ENCODE data around the gene CDA.

The CDA gene

DNA sequence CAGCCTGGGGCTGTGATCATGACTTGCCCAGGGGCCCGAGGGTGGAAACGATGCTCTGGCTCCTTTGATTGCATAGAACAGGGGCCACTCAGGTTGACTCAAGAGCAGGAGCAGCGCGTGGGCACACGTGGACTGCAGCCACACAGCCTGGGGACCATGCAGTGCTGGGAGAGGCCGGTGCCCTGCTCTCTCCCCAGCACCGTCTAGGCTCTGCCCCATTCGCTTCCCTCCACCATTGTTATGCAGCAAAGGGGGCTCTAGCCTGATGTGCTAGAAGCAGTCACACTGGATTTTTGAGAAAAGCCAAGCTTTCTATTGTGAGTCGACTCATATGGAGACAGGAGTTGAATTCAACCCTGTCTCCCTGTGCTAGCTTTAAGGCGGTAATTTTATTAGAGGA lies 53.1 kb downstream of the CDA start:
- in situ Hi-C loops (cut with HindIII; ENCODE audit: low sequenced_read_pairs), result no loop called here

GRCh38 chr1:20643080-20643479 lies 54.2 kb downstream of the CDA start:
- in situ Hi-C loops (cut with HindIII; ENCODE audit: low sequenced_read_pairs), result no loop called here
- no peak overlapping the region for H3K4me3 ChIP-seq (ENCODE audit: low read depth, low read length)
- no peak for TF ChIP-seq CTCF (IDR thresholded peaks at IDR 0.05; ENCODE audit: low read depth, low read length)
- no peak for DNase-seq (ENCODE audit: low read depth, low spot score)

More for the DNA sequence above, 53.1 kb downstream of the CDA start:
- no peak for TF ChIP-seq CTCF (IDR thresholded peaks at IDR 0.05; ENCODE audit: low read depth, low read length)
- DNase-seq (ENCODE audit: low read depth, low spot score), result no peak
- H3K4me3 ChIP-seq (ENCODE audit: low read depth, low read length), result no peak overlapping the region

- in situ Hi-C loops (cut with HindIII; ENCODE audit: low sequenced_read_pairs), result no loop called here
- H3K4me3 ChIP-seq (ENCODE audit: low read depth, low read length), result no peak overlapping the region
- TF ChIP-seq CTCF (IDR thresholded peaks at IDR 0.05; ENCODE audit: low read depth, low read length), result no peak
- no peak for DNase-seq (ENCODE audit: low read depth, low spot score)
Observed at GRCh38 chr1:20644416-20644815, 55.5 kb downstream of the CDA start.

- DNase-seq (ENCODE audit: low read depth, low spot score), result no peak
- no peak for TF ChIP-seq CTCF (IDR thresholded peaks at IDR 0.05; ENCODE audit: low read depth, low read length)
- H3K4me3 ChIP-seq (ENCODE audit: low read depth, low read length), result no peak overlapping the region
- in situ Hi-C loops (cut with HindIII; ENCODE audit: low sequenced_read_pairs), result no loop called here
Observed at GRCh38 chr1:20645414-20645813, 56.5 kb downstream of the CDA start.

- no peak overlapping the region for H3K4me3 ChIP-seq (ENCODE audit: low read depth, low read length)
- in situ Hi-C loops (cut with HindIII; ENCODE audit: low sequenced_read_pairs), result no loop called here
- DNase-seq (ENCODE audit: low read depth, low spot score), result no peak
- TF ChIP-seq CTCF (IDR thresholded peaks at IDR 0.05; ENCODE audit: low read depth, low read length), result no peak
Observed at GRCh38 chr1:20648438-20648837, 59.5 kb downstream of the CDA start.

GRCh38 chr1:20648946-20649345 lies 60.0 kb downstream of the CDA start:
- H3K4me3 ChIP-seq (ENCODE audit: low read depth, low read length), result no peak overlapping the region
- in situ Hi-C loops (cut with HindIII; ENCODE audit: low sequenced_read_pairs), result no loop called here
- no peak for DNase-seq (ENCODE audit: low read depth, low spot score)
- TF ChIP-seq CTCF (IDR thresholded peaks at IDR 0.05; ENCODE audit: low read depth, low read length), result no peak

DNA sequence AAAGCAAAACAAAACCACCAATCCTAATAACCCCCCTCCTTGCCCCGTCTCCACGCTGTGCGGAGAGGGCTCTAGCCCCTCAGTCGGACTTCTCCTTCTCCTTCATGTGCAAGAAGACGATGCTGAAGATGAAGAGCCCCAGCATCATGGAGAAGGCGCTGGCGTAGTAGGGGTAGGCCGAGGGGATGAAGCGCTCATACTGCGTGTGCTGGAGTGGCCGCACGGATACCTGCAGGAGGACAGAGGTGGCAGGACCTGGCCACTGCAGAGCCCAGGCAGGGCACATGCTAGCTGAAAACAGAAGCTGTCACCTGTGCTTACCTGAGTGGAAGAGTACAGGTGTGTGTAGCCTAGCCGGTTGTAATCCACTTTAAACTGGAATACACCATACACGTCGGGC lies 63.4 kb downstream of the CDA start:
- no peak for TF ChIP-seq CTCF (IDR thresholded peaks at IDR 0.05; ENCODE audit: low read depth, low read length)

More for the DNA sequence above, 63.4 kb downstream of the CDA start:
- in situ Hi-C loops (cut with HindIII; ENCODE audit: low sequenced_read_pairs), result no loop called here
- no peak for DNase-seq (ENCODE audit: low read depth, low spot score)
- H3K4me3 ChIP-seq (ENCODE audit: low read depth, low read length), result no peak overlapping the region
